HG02840 (cell line): ENCODE measurements around the gene CAMK2A.
"Not testable (repeated sequence)": the region's sequence is repeated elsewhere in the genome, so short reads cannot be mapped to it uniquely, and the experiment has no call there.

Source experiments
- ATAC-seq: cut with Tn5 transposase; IDR thresholded peaks from one replicate; pipeline ENCODE4 v1.9.1; 2021; ENCODE audit warnings: mild to moderate bottlenecking, moderate library complexity, moderate number of reproducible peaks; ENCODE audit not compliant: unreplicated experiment, low FRiP score

Gene CAMK2A

DNA sequence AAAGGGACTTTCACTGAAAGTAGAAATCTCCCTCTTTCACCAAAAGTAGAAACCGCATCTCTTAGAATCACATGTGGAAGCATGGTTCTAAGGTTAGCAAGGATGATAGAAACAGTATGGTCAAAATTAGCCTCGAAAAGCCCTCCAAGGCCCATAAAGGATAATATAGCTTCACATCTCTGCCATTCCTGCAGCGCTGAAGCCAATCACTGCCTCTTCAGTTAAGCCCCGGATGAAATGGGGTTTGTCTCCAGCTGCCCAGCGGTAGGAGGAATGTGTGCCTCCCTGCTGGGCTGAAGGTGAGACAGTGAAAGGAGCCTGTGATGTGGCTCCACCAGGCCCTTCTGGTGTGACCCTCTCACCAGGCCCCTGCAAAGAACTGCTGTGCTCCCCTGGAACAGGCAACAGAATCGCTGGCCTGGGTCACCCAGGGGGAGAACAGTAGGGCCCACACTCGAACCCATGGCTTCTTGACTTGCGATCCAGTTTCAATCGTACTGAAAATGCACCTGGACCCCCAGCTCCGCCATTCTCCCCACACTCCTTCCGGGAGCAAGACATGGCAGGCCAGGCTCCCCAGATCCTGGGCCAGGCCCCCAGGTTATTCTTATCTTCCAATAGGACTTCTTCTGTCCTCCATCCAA is 47.2 kb downstream of the CAMK2A start:
- no peak for ATAC-seq

DNA sequence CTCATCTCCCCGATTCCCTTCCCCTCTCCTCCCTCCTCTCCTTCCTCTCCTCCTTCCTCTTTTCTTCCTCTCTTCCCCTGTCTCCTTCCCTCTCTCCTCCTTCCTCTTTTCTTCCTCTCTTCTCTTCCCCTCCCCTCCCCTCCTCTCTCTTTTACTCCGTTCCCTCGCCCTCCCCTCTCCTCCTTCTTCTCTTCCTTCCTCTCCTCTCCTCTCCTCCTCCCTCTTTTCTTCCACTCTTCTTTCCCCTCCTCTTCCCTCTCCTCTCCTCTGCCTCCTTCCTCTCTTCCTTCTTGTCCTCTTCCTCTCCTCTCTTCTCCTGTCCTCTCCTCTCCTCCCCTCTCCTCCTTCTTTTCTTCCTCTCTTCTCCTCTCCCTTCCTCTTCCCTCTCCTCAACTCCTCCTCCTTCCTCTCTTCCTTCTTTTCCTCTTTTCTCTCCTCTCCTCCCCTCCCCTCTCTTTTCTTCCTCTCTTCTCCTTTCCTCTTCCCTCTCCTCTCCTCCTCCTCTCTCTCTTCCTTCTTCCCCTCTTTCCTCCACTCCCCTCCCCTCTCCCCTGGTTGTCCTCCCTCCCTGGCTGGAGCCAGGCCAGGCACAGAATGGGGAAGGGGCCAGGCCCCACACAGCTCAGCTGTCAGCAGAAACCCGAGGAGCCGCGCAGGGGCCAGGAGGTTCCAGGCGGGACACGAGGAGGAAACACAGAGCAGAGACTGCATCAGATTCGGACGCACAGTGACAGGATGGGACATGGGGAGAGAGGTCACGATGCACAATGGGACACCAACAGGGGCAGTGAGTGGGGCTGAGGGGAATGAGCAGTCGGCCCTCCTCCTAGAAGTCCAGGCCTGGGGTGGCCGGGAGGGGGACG is 48.0 kb downstream of the CAMK2A start:
- no peak for ATAC-seq

DNA sequence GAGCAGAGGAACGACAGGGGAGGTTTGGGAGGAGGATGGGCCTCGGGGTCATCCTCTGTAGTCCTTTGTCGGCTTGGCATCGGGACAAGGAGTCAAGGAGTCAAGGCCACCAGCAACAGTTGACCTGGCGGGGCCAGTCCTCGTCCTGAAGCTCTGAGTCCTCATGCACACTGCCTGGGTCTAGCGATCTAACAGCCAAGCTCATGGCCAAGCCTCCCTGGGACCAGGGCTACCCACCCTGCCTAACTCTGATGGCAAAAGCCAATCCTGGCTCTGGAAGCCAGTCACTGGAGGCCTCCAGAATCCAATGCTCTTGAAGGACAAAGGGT is 49.8 kb downstream of the CAMK2A start:
- ATAC-seq, result no peak

DNA sequence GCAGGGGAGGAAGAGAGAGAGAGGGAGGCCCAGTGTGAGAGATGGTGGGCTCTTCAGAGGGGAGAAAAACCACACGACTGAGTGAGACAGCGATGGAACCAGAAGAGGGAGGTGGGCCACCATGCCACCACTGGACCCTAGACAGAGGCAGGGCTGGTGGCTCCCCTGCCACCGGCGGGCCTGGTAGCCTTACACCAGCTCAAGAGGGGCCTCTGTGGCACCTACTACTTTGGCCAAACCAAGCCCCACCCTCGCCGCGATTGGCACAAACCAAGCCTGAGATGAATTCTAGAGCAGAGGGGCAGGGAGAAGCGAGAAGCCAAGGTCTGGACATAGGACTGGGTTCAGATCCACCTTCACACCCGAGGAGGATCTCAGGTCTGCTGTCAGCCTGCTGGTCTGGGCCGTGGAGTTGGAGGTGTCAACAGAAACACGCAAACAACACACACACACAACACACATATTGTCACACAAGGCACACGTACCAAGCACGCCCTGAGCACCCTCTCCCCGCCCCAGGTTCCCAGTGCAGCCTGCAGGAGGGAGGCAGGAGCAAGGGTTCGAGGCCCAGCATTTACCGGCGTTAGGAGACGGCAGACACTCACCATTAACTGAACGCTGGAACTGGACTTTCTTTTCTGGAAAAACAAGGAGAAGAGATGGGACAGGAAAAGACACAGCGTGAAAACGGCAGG is 50.3 kb downstream of the CAMK2A start:
- no peak for ATAC-seq

DNA sequence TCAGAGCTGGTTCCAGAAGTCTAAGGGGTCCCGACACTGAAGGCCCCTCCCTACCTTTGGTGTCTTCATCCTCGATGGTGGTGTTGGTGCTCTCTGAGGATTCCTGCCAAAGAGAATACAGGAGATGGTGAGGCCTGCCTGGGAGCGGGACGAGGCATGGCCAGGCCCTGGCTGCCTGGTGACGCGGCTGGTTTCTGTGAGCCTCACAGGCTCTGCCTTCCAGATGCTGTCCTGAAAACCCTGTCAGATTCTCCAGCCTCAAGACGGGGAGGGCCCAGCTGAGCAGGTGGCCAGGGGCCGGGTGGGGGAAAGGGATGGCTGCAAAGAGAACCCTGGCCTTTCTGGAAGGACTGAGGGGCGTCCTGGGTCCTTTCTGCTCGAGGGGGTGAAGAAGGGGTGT is 50.9 kb downstream of the CAMK2A start:
- no peak for ATAC-seq

DNA sequence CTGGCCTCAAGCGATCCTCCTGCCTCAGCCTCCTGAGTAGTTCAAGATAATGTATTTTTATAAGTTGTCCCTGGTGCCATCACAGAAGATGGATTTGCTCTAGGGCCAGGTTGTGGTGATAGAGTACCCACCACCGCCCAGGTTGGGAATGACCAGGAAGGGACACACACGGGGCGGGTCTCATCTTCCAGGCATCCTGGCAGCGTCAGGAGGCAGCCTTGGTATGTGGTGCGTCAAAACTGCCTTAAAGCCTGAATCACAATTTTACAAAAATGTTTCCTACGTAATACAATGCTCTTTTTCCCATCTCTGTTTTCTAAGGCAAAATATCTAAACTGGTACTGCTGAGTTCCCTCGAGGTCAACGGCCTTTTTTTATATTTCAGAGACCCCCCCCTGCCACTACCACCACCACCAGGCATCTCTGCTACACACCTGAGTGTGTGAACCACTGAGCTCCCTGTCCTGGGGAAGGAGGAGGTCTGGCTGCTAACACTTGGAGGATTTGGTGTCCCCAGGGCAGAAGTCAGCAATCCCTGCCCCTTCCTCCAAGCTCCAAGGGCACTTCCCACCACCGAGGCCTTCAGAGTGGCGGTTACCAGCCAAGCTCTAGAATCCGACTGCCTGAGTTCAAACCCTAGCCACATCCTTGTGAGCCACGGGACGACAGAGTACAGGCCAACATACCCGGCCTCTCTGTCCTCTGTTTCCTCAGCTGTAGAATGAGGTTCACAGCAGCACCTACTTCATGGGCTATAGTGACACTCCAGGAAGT is 52.4 kb downstream of the CAMK2A start:
- ATAC-seq, result no peak

DNA sequence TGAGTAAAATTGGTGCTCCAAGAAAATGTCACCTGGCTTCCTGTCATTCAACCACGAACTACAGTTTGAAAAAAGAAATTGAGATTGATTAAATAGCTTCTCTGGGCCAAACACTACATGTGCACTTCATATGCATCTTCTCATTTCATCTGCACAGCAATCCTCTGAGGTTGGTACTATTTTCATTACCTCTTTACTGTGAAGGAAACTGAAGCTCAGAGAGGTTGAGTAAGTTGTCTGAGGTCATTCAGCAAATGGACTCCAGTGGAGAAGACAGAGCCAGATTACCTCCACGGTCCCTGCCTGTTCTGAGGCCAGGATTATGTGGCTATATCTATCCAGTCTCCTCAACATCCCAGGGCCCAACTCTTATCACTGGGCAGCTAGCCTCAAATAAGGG is 53.3 kb downstream of the CAMK2A start:
- no peak for ATAC-seq

DNA sequence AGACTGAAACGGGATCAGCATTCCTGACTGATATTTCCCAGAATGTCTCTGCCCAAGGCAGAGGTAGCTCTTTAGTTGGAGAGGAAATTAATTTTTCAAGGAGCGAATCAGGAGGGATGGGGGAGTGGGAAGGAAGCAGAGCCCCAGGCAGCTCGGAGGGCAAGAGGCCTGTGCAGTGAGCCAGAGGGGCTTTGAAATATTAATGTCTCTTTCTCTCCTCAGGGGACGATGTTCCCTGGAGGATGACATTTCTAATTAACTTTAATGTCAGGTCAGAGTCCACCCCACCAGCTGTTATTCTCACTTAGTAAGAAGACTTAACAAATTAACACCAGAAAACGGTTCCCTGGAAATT is 54.1 kb downstream of the CAMK2A start:
- no peak for ATAC-seq

DNA sequence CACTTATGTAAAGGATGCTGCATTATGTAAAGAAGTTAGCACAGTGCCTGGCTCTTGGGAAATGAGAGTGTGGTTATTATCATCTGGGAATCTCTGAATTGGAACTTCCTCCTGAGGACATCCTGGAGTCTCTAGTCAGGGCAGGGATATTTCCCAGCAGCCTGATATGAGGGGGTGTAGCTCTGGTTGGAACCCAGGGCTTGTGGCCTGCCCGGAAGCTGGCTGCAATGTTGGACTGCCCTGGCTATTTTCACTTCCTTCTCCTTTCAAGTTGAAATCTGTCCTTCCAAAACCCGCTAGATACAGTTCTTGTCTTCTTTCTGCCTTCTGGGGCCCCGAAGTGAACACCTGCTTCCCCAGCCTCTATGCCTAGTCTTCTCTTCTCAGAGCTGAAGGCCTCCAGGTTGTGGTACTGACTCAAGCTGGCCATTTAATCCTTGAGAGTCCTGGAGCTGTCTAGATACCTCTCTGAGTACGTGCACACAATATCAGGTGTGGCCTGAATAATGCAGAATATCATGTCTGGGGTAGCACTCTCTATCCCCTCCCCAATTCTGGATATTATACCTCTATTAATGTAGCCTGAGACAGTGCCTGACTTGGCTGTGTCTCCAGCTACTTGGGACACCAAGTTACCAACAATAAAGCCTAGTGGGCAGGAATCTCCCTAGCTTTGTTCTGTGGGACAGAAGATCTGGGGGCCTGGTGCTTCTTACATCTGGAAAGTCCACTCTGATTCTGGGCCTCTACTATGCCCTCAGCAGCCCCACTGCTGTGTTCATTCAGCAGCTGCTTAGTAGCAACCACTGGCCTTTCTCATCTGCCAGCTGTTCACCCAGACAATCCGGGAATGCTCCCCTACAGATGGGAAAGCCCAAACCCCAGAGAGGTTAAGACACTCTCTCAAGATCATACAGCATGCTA is 54.7 kb downstream of the CAMK2A start:
- ATAC-seq, result no peak

DNA sequence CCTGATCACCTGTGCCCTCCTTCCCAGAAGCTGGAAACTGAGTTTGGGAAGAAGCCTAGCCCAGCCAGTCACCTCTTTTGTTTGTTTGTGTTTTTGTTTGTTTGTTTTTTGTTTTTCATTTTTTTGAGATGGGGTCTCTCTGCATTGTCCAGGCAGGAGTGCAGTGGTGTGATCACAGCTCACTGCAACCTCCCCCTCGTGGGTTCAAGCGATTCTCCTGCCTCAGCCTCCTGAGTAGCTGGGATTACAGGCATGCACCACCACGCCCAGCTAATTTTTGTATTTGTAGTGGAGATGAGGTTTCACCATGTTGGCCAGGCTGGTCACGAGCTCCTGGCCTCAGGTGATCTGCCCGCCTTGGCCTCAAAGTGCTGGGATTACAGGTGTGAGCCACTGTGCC is 55.9 kb downstream of the CAMK2A start:
- not testable (repeated sequence) for ATAC-seq

DNA sequence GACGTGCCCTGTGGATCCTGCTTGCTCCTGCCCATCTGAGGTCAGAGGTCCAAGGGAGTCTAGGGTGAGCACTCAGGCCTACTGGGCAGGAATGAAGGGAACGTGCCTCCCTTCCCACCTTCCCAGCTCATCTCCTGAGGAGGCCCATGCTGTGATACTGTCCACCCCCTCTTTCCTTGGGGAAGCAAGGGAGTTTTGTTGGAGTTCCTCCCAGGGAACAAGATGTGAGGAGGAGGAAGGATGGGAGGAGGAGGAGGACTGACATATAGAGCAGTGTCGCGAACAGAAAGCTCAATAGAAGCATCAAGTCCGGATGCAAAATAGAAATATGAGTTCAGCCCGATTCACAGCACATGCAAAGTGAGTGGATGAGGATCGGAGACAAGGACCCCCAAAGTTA is 58.7 kb downstream of the CAMK2A start:
- ATAC-seq, result no peak

DNA sequence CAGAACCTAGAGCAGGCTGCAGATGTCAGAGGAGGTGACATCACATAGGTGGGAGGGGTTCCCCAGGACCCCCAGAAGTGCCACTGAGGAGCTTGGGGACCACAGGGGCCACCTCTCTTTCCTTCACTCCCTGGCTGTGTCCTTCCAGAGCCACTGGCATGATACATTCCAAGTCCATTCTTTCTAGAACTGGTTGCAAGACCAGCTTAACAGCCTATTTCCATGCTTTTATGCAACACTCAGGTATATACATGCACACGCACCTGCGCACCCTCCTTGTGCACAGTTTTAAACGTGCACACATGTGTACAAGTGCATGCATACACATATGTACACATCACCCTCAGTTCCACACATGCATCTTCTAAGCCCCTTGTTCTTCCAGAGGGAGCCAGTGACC is 60.0 kb downstream of the CAMK2A start:
- ATAC-seq, result no peak

DNA sequence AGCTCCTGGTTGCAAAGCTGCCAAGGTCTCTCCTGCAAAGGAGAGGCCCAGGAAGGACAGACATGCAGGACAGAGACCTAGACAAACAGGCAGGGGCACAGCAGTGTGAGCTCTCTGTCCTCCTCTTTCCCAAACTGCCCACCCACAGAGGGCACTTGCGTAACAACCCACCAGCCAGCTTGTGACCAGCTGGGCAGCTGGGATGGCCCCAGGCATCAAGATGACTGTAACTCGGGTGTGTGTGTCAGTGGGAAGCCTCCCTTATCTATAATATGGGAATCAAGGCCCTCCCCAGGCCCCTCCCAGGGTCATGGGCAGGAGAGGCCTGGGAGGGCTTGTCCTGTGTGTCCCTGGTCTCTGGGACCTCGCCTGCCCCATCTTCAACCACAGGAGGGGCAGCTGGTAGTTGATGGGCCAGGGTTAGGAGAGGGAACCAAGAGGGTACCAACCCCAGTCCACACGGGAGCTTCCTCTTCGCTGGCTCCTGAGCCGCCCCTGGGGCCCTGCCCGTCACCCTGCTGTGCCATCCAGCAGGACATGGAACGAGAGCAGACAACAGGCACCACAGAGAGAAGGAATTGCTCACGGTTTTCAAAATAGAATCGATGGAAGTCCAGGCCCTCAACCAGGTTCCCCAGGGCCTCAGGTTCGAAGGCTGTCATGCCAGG is 61.8 kb downstream of the CAMK2A start:
- no peak for ATAC-seq

DNA sequence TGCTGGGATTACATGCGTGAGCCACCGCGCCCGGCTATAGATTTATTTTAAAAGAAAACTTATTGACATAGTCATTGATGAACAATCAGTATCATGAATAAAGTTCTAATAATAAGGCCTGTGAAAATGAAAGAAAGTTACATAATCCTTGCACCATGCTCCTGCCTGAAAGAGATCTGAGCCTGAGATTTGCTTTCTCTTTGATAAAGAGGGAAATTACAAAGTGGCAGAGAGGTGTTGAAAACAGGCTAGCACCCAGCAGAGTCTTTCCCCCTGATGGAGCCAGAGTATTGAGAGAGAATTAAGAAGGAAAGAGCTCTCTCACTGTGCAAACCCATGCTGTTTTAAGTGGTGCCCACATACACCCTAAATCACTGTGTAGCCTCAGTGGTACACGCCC is 62.5 kb downstream of the CAMK2A start:
- no peak for ATAC-seq

DNA sequence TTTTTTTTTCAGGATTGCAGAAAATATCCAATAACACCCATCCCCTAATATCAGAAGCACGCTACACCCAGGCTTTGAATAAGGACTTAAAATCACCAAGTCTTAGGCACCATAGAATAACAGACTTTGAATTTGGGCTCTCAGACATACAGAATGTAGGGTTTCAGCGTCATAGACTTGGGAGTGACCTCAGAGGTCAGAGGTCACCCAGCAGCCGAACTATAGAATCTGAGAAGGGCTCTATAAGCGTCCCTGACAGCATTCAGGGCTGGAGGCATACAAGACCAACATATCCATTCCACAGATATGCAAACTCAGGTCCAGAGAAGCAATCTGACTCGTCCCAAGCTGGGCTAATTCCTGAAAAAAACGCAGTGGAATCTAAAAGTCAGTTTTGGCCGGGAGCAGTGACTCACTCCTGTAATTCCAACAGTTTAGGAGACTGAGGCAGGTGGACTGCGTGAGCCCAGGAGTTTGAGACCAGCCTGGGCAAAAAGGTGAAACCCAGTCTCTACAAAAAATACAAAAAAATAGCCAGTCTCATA is 65.0 kb downstream of the CAMK2A start:
- no peak for ATAC-seq

DNA sequence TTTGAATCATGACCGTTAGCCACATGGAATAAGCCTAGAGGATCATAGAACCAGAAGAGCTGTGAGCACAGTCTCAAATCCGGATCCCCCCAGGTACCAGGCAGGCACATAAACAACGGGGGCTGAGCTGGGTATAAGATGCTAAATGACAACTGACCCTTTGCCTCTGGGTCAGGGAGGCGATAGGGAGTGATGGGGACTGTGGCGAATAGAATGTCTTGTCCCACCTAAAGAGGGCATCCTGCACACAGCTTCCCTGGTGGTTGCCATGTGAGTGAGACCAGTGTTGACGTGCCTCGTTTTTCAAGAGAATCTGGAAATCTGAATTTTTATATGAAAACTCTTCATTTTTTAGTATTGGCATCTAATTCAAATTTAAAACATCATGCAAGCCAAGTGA is 66.1 kb downstream of the CAMK2A start:
- ATAC-seq, result no peak

DNA sequence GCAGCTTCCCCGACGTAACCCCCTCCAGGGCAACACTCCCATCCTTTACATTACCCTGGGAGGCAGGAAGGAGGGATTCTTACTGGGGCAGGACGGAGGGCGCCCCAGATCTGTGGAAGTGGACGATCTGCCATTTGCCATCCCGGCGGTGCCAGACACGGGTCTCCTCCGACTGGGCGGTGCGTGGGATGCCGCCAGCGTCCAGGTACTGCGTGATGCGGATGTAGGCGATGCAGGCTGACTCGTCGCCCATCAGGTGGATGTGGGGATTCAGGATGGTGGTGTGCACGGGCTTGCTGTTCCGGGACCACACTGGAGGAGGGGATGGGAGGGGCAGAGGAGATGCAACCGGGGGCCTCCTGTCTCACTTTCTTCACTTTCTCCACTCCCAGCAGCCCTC is 66.7 kb downstream of the CAMK2A start:
- ATAC-seq, result no peak

DNA sequence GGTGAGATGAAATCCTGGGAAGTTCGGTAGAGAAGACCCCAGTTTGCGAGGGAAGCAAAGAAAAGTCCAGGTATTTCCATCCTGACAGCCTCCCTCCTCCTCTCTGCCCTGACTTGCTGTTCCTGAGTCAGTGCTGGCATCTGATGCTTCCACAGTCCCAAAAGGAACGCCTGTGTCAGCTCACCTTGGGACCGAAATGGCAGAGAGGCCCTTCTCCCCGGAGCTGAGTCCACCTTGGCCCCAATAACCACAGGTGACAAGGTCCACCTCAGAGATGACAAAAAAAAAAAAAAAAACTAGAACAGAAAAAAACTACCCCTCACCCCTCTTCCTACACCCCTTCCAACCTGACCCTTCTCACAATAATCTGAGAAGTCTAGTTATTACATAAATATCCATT is 68.1 kb downstream of the CAMK2A start:
- no peak for ATAC-seq

DNA sequence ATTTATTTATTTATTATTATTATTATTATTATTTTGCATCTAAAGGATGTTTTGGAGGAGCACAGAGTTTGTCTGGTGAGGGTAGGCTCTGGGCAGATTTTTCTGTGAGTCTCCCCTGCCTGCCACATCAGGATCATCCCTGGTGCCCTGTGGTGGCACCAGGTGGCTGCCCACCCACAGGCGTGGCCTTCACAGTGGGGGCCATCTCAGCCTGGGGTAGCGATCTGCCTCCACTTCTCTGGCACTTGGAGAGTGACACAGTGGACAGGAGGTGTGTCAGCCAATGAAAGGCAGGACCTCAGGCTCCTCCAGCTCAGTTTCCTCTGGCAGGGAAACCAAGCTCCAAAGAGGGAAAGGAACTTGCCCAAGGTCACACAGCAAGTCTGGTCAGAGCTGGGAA is 69.7 kb downstream of the CAMK2A start:
- no peak for ATAC-seq
